Measurements from ENCODE around the gene MAPK10. TPM values are rescaled to one million over a fixed set of nuclear protein-coding genes. Genes with fewer than 3 reads are reported as not detected.
"Not testable (repeated sequence)": the region's sequence is repeated elsewhere in the genome, so short reads cannot be mapped to it uniquely, and the experiment has no call there.

Gene MAPK10
- polyA plus RNA-seq, 6 donors from 2014 or later: 0.08 to 1.5 (median 0.97) TPM

DNA sequence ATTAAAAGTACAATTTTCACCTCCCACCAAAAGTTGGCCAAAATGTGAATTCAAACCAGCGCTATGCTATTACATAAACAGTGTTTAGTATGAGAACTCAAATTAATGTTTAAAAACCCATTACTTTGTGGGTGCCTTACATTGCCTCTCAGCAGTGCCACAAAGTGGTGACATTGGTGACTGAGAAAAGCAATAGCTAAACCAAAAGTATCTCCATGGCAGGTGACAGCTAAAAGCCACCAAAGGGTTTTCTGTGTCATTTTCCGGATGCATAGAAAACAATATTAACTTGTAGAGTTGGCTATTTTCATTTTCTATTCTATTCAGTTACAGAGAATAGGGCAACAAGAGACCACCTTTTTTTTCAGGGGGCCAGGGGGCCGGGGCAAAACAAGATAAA is 261.2 kb downstream of the MAPK10 start:
- ATAC-seq (ENCODE audit: low read depth in 2 of 2): no peak
- Mint-ChIP-seq H3K27ac (no peak overlapping the region), H3K9me3 (no peaks in the 10 kb centered on the region), H3K4me1 (no peaks in the 10 kb centered on the region), H3K27me3 (no peaks in the 10 kb centered on the region), H3K36me3 (no peaks in the 10 kb centered on the region), H3K4me3 (no peak overlapping the region)
- no peak for DNase-seq

DNA sequence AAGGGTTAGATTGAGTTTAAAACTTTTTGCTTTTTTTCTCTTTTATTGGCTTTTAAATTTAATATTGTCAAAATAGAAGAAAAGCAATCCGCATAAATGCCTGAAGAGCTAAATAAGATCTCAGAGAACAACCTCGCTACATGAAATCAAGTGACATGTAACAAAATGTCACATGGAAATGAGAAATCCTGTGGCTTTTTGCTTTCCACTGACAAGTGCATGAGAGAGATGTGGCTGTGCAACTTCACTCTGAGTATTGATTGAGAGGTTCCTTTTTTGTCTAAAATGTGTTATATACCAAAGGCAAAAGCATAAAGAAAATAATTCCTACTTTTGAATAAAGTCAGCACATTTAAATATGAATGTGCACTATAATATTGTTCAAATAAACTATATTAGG is 263.5 kb downstream of the MAPK10 start:
- DNase-seq: no peak
- Mint-ChIP-seq H3K4me1 (no peaks in the 10 kb centered on the region), H3K9me3 (no peaks in the 10 kb centered on the region), H3K27me3 (no peaks in the 10 kb centered on the region), H3K27ac (no peak overlapping the region), H3K36me3 (no peaks in the 10 kb centered on the region), H3K4me3 (no peak overlapping the region)
- no peak for ATAC-seq (ENCODE audit: low read depth in 2 of 2)

- Mint-ChIP-seq H3K27me3 (no peaks in the 10 kb centered on the region), H3K4me1 (no peaks in the 10 kb centered on the region), H3K4me3 (no peak overlapping the region), H3K9me3 (no peaks in the 10 kb centered on the region), H3K27ac (no peak overlapping the region), H3K36me3 (no peaks in the 10 kb centered on the region)
- ATAC-seq (ENCODE audit: low read depth in 2 of 2) (no peak), DNase-seq (no peak)
These were observed 267.2 kb downstream of the MAPK10 start for GRCh38 chr4:86092684-86093083.

- no peak for ATAC-seq (ENCODE audit: low read depth in 2 of 2)
- H3K4me1 Mint-ChIP-seq: no peaks in the 10 kb centered on the region
- no peaks in the 10 kb centered on the region for H3K36me3 Mint-ChIP-seq
- no peaks in the 10 kb centered on the region for H3K9me3 Mint-ChIP-seq
- DNase-seq: no peak
- no peak overlapping the region for H3K27ac Mint-ChIP-seq
- no peaks in the 10 kb centered on the region for H3K27me3 Mint-ChIP-seq
- H3K4me3 Mint-ChIP-seq: no peak overlapping the region
These were observed 268.7 kb downstream of the MAPK10 start for GRCh38 chr4:86091201-86091600.

DNA sequence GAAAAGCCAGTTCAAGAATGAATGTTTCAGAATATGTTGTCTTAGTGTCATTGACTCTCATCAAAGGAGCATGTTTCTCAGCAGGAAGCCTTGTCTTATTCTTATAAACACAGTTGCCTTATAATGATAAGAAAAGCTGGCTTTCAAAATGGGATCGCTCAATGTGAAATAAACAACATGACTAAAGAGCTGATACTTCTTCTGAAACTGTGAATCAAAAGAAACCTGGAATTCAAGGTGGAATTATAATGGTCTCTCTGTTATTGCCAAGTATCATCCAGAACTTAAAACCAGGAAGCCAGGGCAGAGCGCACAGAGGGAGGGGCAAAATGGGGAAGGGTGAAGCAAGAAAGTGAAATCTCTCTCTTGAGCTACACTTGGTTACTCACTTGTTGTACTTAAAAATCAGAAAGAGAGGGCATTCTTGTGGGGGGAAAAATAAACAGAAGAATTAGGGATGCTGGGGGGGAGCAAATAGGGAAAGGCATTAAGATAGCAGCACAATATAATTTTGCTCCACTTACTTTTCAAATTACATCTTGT is 270.0 kb downstream of the MAPK10 start:
- no peak overlapping the region for H3K4me3 Mint-ChIP-seq
- H3K4me1 Mint-ChIP-seq: no peaks in the 10 kb centered on the region
- H3K9me3 Mint-ChIP-seq: peaks cover 0 to 4% (median 0%) of the 10 kb centered on the region in 7 donors
- ATAC-seq (ENCODE audit: low read depth in 2 of 2) (no peak), DNase-seq (no peak)
- peak overlapping the region in 1 of 6 donors; percentile 84 for H3K27ac Mint-ChIP-seq
- H3K36me3 Mint-ChIP-seq: no peaks in the 10 kb centered on the region
- H3K27me3 Mint-ChIP-seq: peaks cover 2 to 9% (median 7%) of the 10 kb centered on the region in 3 donors

- DNase-seq (no peak), ATAC-seq (ENCODE audit: low read depth in 2 of 2) (no peak)
- no peak overlapping the region for H3K27ac Mint-ChIP-seq
- peaks cover 0 to 6% (median under 1%) of the 10 kb centered on the region in 7 donors for H3K9me3 Mint-ChIP-seq
- H3K4me3 Mint-ChIP-seq: no peak overlapping the region
- H3K4me1 Mint-ChIP-seq: no peaks in the 10 kb centered on the region
- H3K27me3 Mint-ChIP-seq: peaks cover 6 to 9% (median 7%) of the 10 kb centered on the region in 3 donors
- peaks cover 0 to 4% of the 10 kb centered on the region in 2 donors for H3K36me3 Mint-ChIP-seq
These were observed 270.8 kb downstream of the MAPK10 start for GRCh38 chr4:86089053-86089452.

- not testable (repeated sequence) for H3K4me3 Mint-ChIP-seq; DNase-seq; H3K27ac Mint-ChIP-seq; H3K9me3 Mint-ChIP-seq; H3K4me1 Mint-ChIP-seq; H3K36me3 Mint-ChIP-seq; ATAC-seq (ENCODE audit: low read depth in 2 of 2); H3K27me3 Mint-ChIP-seq
These were observed 284.1 kb downstream of the MAPK10 start for GRCh38 chr4:86075796-86076195.

- Mint-ChIP-seq H3K27ac (no peak overlapping the region), H3K27me3 (no peaks in the 10 kb centered on the region), H3K9me3 (no peaks in the 10 kb centered on the region), H3K36me3 (no peaks in the 10 kb centered on the region), H3K4me1 (no peaks in the 10 kb centered on the region), H3K4me3 (no peak overlapping the region)
- no peak for ATAC-seq (ENCODE audit: low read depth in 2 of 2)
- DNase-seq: no peak
These were observed 299.5 kb downstream of the MAPK10 start for GRCh38 chr4:86060341-86060740.

GRCh38 chr4:86058621-86059020 is 301.2 kb downstream of the MAPK10 start:
- H3K4me3 Mint-ChIP-seq: no peak overlapping the region
- no peak for ATAC-seq (ENCODE audit: low read depth in 2 of 2)
- H3K4me1 Mint-ChIP-seq: no peaks in the 10 kb centered on the region
- no peaks in the 10 kb centered on the region for H3K9me3 Mint-ChIP-seq
- H3K36me3 Mint-ChIP-seq: no peaks in the 10 kb centered on the region
- no peaks in the 10 kb centered on the region for H3K27me3 Mint-ChIP-seq
- H3K27ac Mint-ChIP-seq: no peak overlapping the region
- no peak for DNase-seq

GRCh38 chr4:86055898-86056297 is 304.0 kb downstream of the MAPK10 start:
- H3K9me3 Mint-ChIP-seq: no peaks in the 10 kb centered on the region
- no peak for ATAC-seq (ENCODE audit: low read depth in 2 of 2)
- no peaks in the 10 kb centered on the region for H3K27me3 Mint-ChIP-seq
- H3K4me3 Mint-ChIP-seq: no peak overlapping the region
- H3K4me1 Mint-ChIP-seq: no peaks in the 10 kb centered on the region
- DNase-seq: no peak
- H3K36me3 Mint-ChIP-seq: no peaks in the 10 kb centered on the region
- H3K27ac Mint-ChIP-seq: no peak overlapping the region

DNA sequence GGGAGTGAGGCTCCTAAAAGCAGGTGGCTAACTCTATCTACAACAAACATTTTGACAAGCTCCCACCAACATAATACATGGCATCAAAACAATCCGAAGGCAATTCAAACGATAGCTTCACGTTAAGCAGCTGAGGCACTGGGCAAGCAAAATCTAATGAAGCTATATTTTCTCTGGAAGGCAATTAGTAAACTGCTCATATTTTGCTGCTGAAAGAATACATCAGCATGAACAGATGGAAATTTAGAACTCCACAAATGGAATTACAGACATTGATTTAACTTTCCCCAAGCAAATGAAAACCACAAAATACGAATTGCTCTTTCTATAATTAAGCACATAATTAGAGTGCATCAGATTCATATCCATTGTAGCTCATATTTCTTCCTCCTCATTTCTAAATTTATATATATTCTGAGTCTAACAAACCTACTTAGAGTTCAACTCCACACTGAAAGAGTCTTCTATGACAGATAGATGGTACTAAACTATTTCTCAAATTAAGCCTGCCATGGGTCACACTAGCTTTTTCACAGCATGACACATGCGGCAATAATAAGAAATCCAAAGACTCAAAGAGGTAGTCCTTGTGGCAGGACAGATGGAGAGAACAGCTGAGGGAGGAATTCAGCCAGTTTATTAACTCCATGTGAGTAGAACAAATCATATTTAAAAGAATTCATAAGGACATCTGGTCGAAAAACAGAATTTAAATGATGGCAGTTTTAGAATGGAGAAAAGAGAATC is 305.4 kb downstream of the MAPK10 start:
- H3K27ac Mint-ChIP-seq: no peak overlapping the region
- H3K4me3 Mint-ChIP-seq: no peak overlapping the region
- no peaks in the 10 kb centered on the region for H3K27me3 Mint-ChIP-seq

GRCh38 chr4:86050496-86050895 is 309.4 kb downstream of the MAPK10 start:
- no peak overlapping the region for H3K27ac Mint-ChIP-seq
- H3K27me3 Mint-ChIP-seq: no peaks in the 10 kb centered on the region
- H3K9me3 Mint-ChIP-seq: no peaks in the 10 kb centered on the region
- H3K36me3 Mint-ChIP-seq: no peaks in the 10 kb centered on the region
- H3K4me1 Mint-ChIP-seq: no peaks in the 10 kb centered on the region
- no peak for ATAC-seq (ENCODE audit: low read depth in 2 of 2)
- DNase-seq: no peak
- H3K4me3 Mint-ChIP-seq: no peak overlapping the region

More for the DNA sequence above, 305.4 kb downstream of the MAPK10 start:
- no peak for ATAC-seq (ENCODE audit: low read depth in 2 of 2)
- Mint-ChIP-seq H3K36me3 (no peaks in the 10 kb centered on the region), H3K9me3 (no peaks in the 10 kb centered on the region), H3K4me1 (no peaks in the 10 kb centered on the region)
- DNase-seq: no peak

DNA sequence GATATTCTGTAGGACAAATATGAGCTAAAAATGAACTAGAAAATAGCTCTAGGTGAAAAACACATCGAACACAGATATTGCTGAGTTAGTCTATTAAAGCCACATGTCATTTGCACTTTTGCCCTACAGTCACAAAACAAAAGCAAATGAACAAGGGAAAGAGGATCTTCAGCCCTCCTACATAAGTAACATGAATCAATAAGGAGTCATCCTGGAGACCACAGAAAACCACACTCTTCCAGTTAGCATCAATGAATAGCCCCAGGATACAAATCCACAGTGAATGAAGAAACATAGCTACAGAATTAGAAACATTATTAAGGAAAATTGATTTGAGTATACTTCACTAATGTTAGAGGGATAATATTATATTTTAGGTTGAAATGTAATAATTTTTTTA is 311.4 kb downstream of the MAPK10 start:
- no peaks in the 10 kb centered on the region for H3K27me3 Mint-ChIP-seq
- H3K36me3 Mint-ChIP-seq: no peaks in the 10 kb centered on the region
- ATAC-seq (ENCODE audit: low read depth in 2 of 2): no peak
- H3K4me1 Mint-ChIP-seq: no peaks in the 10 kb centered on the region
- no peaks in the 10 kb centered on the region for H3K9me3 Mint-ChIP-seq
- no peak overlapping the region for H3K27ac Mint-ChIP-seq
- DNase-seq: no peak
- H3K4me3 Mint-ChIP-seq: no peak overlapping the region

GRCh38 chr4:86044593-86044985 is 315.3 kb downstream of the MAPK10 start:
- no peak overlapping the region for H3K27ac Mint-ChIP-seq
- no peaks in the 10 kb centered on the region for H3K27me3 Mint-ChIP-seq
- DNase-seq (no peak), ATAC-seq (ENCODE audit: low read depth in 2 of 2) (no peak)
- no peak overlapping the region for H3K4me3 Mint-ChIP-seq
- no peaks in the 10 kb centered on the region for H3K4me1 Mint-ChIP-seq
- H3K9me3 Mint-ChIP-seq: peaks cover 0 to 3% (median 0%) of the 10 kb centered on the region in 7 donors
- no peaks in the 10 kb centered on the region for H3K36me3 Mint-ChIP-seq
